Effector memory CD4-positive, alpha-beta T cell (primary cell): ENCODE results near the gene SLC39A5.
"Not testable (repeated sequence)": the region's sequence is repeated elsewhere in the genome, so short reads cannot be mapped to it uniquely, and the experiment has no call there.

ENCODE experiments used
- DNase-seq, 3 donors: peaks; one replicate each; pipeline ENCODE4 v3.0.0-alpha.2; 2020
- H3K27ac ChIP-seq: 2 replicates; pipeline ENCODE4 v1.7.0; 2013; ENCODE audit warnings: mild to moderate bottlenecking, low read length, moderate library complexity; ENCODE audit not compliant: insufficient read depth, poor library complexity, severe bottlenecking
- H3K27me3 ChIP-seq: replicated peaks from 2 replicates; pipeline ENCODE4 v1.7.0; 2013; ENCODE audit warnings: mild to moderate bottlenecking, low read length; ENCODE audit not compliant: insufficient read depth, control insufficient read depth, poor library complexity, severe bottlenecking
- H3K36me3 ChIP-seq: 2 replicates; pipeline ENCODE4 v1.7.0; 2013; ENCODE audit warnings: mild to moderate bottlenecking, low read length, moderate library complexity; ENCODE audit not compliant: control insufficient read depth, insufficient read depth
- H3K4me1 ChIP-seq: 2 replicates; pipeline ENCODE4 v1.7.0; 2013; ENCODE audit warnings: low read length, mild to moderate bottlenecking; ENCODE audit not compliant: control insufficient read depth, insufficient read depth, poor library complexity, severe bottlenecking
- H3K4me3 ChIP-seq: 2 replicates; pipeline ENCODE4 v1.7.0; 2013; ENCODE audit warnings: low read length, low read depth, mild to moderate bottlenecking; ENCODE audit not compliant: insufficient read depth, poor library complexity, severe bottlenecking
- H3K9me3 ChIP-seq: 2 replicates; pipeline ENCODE4 v1.7.0; 2013; ENCODE audit warnings: mild to moderate bottlenecking, low read length, moderate library complexity; ENCODE audit not compliant: control insufficient read depth

SLC39A5 gene

DNA sequence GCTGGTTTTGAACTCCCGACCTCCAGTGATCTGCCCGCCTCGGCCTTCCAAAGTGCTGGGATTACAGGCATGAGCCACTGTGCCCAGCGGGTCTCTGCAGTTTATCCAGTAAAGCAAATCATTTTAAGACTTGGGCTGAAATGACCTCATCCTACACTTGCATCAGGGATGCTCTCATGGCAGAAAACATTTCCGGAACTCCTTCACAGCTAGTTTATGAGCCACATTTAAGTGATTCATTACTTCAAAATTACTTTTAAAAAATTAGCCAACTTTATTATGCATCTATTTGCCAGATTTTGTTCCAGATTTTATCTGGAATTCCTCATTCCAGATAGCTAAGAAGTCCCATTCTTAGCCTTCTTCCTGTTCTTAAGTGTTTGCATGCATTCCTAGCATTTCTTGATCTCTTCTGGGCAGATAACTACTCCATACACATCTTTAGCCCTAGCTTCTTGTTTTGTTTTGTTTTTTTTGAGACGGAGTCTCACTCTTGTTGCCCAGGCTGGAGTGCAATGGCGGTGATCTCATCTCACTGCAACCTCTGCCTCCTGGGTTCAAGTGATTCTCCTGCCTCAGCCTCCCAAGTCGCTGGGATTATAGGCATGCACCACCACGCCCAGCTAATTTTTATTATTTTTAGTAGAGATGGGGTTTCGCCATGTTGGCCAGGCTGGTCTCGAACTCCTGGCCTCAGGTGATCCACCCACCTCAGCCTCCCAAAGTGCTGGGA is 32.9 kb upstream of the SLC39A5 start:
- H3K9me3 ChIP-seq, DNase-seq, H3K4me1 ChIP-seq, H3K4me3 ChIP-seq, H3K27me3 ChIP-seq, H3K27ac ChIP-seq, H3K36me3 ChIP-seq: not testable (repeated sequence)

DNA sequence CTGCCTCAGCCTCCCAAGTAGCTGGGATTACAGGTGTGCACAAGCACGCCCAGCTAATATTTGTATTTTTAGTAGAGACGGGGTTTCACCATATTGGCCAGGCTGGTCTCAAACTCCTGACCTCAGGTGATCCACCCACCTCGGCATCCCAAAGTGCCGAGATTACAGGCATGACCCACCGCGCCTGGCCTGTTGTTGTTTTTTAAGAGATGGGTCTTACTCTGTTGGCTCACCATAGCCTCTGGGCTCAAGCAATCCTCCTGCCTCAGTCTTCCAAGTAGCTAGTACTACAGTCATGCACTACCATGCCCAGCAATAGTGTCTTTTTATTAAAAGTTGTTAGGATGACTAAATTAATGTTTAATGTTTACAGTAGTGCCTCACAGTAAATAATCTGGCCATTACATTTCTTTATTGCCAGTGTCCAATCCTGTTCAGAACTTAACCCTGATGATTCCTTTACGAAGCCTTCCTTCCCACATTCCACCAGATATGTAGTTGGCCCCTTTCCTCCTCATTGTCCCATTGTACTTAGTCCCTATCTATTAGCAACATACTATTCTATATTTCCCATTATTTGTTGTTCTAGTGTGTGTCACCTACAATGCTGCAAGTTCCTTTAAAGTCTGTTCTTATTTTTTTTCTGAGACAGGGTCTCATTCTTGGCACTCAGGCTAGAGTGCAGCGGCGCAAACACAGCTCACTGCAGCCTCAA is 31.8 kb upstream of the SLC39A5 start:
- Histone ChIP-seq H3K4me1 (no peaks in the 10 kb centered on the region), H3K27ac (no peak overlapping the region), H3K4me3 (no peak overlapping the region), H3K9me3 (no peaks in the 10 kb centered on the region), H3K27me3 (no peaks in the 10 kb centered on the region), H3K36me3 (no peaks in the 10 kb centered on the region)
- DNase-seq, result no peak

DNA sequence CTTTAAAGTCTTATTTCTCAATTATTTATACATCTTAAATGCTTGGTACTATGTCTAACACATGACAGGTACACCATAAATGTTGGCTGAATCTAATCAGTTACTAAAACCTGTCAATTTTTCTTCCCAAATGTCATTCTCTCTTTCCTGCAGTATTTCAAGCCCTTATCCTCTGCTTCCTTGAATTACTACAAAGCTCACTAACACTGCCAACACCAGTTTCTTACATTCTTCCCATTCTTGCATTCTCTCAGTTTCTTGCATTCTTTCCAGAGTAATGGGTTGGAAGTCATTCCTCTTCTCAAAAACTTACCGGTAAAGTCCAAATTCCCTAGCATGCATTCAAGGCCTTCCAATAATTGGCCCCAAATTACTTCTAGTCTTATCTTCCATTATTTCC is 31.0 kb upstream of the SLC39A5 start:
- H3K9me3 ChIP-seq, result no peaks in the 10 kb centered on the region
- H3K4me1 ChIP-seq, result no peaks in the 10 kb centered on the region
- H3K36me3 ChIP-seq, result no peaks in the 10 kb centered on the region
- H3K4me3 ChIP-seq, result no peak overlapping the region
- no peak overlapping the region for H3K27ac ChIP-seq
- no peak for DNase-seq
- no peaks in the 10 kb centered on the region for H3K27me3 ChIP-seq

DNA sequence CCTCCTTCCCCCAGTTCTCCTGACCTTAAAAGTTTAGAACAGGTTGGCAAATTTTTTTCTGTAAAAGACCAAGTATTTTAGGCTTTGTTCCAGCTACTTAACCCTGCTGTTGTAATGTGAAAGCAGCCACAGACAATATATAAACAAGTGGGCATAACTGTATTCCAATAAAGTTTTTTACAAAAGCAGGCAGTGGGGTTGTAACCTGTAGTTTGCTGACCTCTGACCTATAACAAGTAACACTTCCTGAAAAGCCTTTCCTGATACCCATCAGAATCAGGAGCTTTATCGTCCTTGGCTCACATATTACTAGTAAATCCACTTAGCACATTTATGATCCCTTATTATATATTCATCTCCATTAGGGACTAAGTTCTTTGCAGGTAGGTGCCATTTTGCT is 27.5 kb upstream of the SLC39A5 start:
- DNase-seq, result no peak
- Histone ChIP-seq H3K36me3 (peaks cover 22% of the 10 kb centered on the region), H3K4me3 (no peak overlapping the region), H3K4me1 (no peaks in the 10 kb centered on the region), H3K9me3 (no peaks in the 10 kb centered on the region), H3K27me3 (no peaks in the 10 kb centered on the region), H3K27ac (no peak overlapping the region)

DNA sequence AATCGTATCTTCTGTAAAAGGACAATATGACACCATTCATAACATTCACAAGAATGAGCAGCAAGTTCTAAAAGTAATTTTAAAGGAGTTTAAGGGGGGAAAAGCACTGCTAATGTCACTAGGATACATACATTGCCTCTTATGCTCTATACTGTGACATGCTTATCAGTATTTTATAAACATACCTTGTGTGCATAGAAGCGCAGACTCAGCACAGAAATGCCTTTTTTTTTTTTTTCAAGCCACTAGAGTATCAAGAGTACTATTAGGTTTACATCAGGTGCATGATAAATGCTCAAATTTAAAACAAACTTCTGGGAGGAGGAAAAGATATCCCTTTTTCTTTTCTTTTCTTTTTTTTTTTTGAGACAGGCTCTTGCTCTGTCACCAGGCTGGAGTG is 27.0 kb upstream of the SLC39A5 start:
- H3K27ac ChIP-seq, result no peak overlapping the region
- no peak overlapping the region for H3K4me3 ChIP-seq
- peaks cover 27% of the 10 kb centered on the region for H3K36me3 ChIP-seq
- DNase-seq, result no peak
- no peaks in the 10 kb centered on the region for H3K4me1 ChIP-seq
- no peaks in the 10 kb centered on the region for H3K27me3 ChIP-seq
- H3K9me3 ChIP-seq, result no peaks in the 10 kb centered on the region

DNA sequence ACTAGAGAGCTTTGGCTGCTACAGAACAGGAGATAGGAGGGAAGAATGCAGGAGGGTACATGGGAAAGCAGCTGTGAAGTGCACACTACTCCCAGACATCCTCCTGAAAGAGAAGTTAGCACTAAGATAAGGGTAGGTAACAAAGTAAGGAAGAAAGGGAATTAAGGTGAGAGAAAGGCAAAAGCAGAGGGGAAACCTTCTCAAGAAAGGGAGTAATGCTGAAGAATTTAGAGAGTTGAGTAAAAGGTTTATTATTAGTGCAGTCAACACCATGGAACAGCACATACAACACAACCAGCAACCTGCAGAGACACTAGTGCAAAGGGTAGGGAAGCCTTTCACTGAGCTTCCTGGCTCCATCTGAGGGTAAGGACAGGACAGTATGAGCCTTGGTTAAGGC is 25.6 kb upstream of the SLC39A5 start:
- DNase-seq, result no peak
- Histone ChIP-seq H3K27ac (no peak overlapping the region), H3K36me3 (peaks cover 30% of the 10 kb centered on the region), H3K4me3 (no peak overlapping the region), H3K27me3 (no peaks in the 10 kb centered on the region), H3K9me3 (no peaks in the 10 kb centered on the region), H3K4me1 (no peaks in the 10 kb centered on the region)

DNA sequence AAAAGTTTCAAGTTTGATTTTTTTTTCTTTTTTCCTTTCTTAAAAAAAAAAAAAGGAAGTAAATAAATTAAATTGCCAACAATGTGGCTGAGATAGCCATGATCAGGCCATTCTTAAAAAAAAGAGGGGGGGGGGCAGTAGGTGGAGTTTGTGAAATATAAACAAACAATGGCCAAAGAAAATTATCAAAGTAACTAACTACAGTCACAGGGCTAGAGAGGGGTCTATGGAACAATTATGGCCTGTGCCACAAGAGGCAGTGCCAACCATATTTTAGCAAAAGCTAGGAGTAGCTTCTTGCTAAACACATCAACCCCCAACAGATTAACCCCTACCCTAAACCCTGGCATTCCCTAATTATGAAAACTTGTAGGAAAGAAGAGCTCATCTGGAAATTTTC is 24.4 kb upstream of the SLC39A5 start:
- no peak overlapping the region for H3K27ac ChIP-seq
- H3K4me3 ChIP-seq, result no peak overlapping the region
- no peaks in the 10 kb centered on the region for H3K9me3 ChIP-seq
- H3K36me3 ChIP-seq, result peaks cover 36% of the 10 kb centered on the region
- no peak for DNase-seq
- no peaks in the 10 kb centered on the region for H3K27me3 ChIP-seq
- H3K4me1 ChIP-seq, result no peaks in the 10 kb centered on the region

DNA sequence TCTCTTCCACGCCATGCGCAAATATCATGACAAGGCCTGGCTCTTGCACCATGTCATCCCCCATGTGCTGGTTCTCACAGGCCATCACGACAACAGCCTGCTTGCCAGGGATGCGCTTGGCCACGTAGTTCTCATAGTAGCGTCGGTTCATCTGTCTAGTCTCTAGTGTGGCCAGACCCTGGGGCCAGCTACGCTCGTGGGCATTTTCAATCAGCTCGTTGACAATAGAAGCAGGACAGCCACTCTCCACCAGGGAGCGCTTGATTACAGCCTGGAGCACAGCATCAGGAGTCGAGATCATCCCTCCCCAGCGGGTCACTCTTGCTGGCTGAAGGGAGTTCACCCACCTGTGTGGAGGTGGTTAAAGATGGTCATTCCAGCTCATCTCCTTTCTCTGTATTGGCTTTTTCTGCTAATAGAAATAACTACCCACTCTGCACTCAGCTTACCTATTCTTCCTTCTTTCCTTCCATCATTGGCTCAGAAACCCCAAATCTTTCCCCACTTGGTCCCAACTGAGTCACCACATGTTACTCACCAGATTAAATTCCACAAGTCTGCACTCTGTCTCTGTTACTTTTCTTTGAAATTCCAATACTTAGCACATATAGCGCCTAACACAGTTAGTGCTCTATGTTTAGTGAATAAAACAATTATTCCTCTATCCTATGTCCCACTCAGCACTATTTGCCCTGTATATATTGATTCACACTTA is 23.2 kb upstream of the SLC39A5 start:
- H3K4me3 ChIP-seq, result no peak overlapping the region
- no peaks in the 10 kb centered on the region for H3K9me3 ChIP-seq
- no peaks in the 10 kb centered on the region for H3K27me3 ChIP-seq
- H3K4me1 ChIP-seq, result no peaks in the 10 kb centered on the region
- H3K36me3 ChIP-seq, result peaks cover 45% of the 10 kb centered on the region
- no peak overlapping the region for H3K27ac ChIP-seq
- DNase-seq, result no peak

DNA sequence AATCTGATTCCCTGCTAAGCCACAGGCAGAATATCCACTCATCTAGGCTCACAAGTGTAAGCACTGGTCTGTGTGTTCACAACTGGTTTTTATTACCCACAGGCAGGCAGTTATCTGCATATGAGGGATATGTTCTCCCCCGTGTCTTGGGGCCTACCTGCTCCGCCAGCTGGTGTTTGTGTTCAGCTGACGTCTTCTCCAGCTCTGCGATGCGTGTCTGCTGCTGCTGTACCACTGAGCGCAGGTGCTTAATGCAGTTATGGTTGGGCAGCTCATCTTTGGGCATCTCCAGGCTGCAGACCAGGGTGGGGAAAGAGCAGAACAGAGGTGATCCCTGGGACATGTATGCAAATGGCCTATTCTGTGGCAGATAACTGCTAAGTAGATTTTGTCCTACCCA is 21.8 kb upstream of the SLC39A5 start:
- Histone ChIP-seq H3K36me3 (peaks cover 58% of the 10 kb centered on the region), H3K9me3 (no peaks in the 10 kb centered on the region), H3K27me3 (no peaks in the 10 kb centered on the region), H3K4me3 (no peak overlapping the region), H3K27ac (no peak overlapping the region), H3K4me1 (no peaks in the 10 kb centered on the region)
- DNase-seq, result no peak

DNA sequence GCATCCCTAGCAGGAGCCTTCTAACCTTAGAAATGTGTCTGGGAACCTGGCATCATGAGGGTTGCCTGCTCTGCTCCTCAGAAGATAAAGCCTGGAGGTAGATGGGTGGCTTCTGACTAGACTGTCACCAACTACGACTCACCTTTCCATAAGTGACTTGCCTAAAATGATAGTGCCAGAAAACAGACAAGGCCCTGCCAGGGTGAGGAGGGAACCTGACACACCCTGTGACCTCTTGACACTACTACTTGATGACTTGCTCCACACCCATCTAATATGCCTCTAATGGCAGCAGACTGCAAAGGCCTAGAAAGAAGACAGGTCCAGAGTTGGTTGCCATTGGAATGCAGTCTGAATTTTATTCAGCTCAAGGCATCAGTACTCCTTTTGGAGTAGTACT is 17.5 kb upstream of the SLC39A5 start:
- Histone ChIP-seq H3K9me3 (no peaks in the 10 kb centered on the region), H3K36me3 (peaks cover 61% of the 10 kb centered on the region), H3K4me3 (no peak overlapping the region), H3K27me3 (no peaks in the 10 kb centered on the region), H3K4me1 (no peaks in the 10 kb centered on the region), H3K27ac (no peak overlapping the region)
- no peak for DNase-seq
